ENCODE results near the gene CALHM6.

DNA sequence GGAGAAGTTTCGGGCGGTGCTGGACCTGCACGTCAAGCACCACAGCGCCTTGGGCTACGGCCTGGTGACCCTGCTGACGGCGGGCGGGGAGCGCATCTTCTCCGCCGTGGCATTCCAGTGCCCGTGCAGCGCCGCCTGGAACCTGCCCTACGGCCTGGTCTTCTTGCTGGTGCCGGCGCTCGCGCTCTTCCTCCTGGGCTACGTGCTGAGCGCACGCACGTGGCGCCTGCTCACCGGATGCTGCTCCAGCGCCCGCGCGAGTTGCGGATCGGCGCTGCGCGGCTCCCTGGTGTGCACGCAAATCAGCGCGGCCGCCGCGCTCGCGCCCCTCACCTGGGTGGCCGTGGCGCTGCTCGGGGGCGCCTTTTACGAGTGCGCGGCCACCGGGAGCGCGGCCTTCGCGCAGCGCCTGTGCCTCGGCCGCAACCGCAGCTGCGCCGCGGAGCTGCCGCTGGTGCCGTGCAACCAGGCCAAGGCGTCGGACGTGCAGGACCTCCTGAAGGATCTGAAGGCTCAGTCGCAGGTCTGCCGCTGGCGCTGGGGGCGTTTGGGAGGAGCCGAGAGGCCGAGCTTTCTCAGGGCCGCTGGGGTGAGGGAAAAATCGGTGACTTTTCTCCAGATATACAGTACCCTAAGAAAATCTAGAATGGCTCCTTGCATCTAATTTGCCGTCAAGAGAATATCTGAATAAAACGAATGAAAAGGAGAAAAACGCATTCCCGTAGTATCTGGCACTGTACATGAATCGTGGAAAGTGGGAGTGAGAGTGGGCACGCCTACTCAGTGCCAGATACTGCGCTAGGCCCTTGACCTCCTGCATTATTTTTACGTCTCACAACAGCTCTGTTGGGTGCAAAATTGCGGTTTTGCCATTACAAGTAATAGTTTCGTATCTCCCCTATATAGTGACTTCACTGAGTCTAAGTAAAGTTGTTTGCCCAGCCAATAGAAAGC is 1.0 kb downstream of the CALHM6 start:
- TF ChIP-seq CTCF (IDR thresholded peaks at IDR 0.05; ENCODE audit: insufficient read depth, low read length, poor library complexity, severe bottlenecking) (no peak), EZH2phosphoT487 (conservative IDR thresholded peaks at IDR 0.05; ENCODE audit: low read length) (no peak)
